PC-9 (cell line): ENCODE measurements around the gene OSMR. TPM values are rescaled to one million over a fixed set of nuclear protein-coding genes. Genes with fewer than 3 reads are reported as not detected.

Experiments
- BruUV-seq: library from RNA; stranded (reverse); fragments of 400-500 nt; replicated peaks from 2 replicates; lab custom pipeline; 2021; lab: Mats Ljungman, UMichigan
- CTCF ChIA-PET: fragments of 300-600 bp; sonication (Branson Sonifier 250); formaldehyde crosslinking; loops from one replicate; lab custom pipeline; 2022; ENCODE audit warnings: antibody characterized with exemption; lab: Charles Lee
- POLR2A ChIA-PET: fragments of 300-600 bp; sonication (Branson Sonifier 250); formaldehyde crosslinking; loops from one replicate; lab custom pipeline; 2022; ENCODE audit warnings: antibody characterized with exemption; ENCODE audit not compliant: unreplicated experiment; lab: Charles Lee
- DNase-seq, 2 experiments: peaks; one replicate each; pipeline versions ENCODE4 v3.0.0 to v3.0.0-alpha.2; 2015 to 2022; ENCODE audit warnings: mixed read lengths in 1 of 2
- H2AFZ ChIP-seq: fragments of 200-600 bp; sonication (generic); 2 replicates; pipeline ENCODE4 v1.8.1; 2017; ENCODE audit warnings: antibody characterized with exemption
- H3F3A ChIP-seq: fragments of 200-600 bp; sonication (generic); 2 replicates; pipeline ENCODE4 v1.8.1; 2017; ENCODE audit warnings: antibody characterized with exemption, mild to moderate bottlenecking, low read depth; ENCODE audit not compliant: insufficient read depth
- H3K27ac ChIP-seq: fragments of 200-600 bp; sonication (generic); 2 replicates; pipeline ENCODE4 v1.6.1; 2016; ENCODE audit warnings: mixed run types
- H3K27me3 ChIP-seq: fragments of 200-600 bp; sonication (generic); 2 replicates; pipeline ENCODE4 v1.6.1; 2016; ENCODE audit warnings: low read depth, mixed run types; ENCODE audit not compliant: insufficient read depth
- H3K36me3 ChIP-seq: fragments of 200-600 bp; sonication (generic); 2 replicates; pipeline ENCODE4 v1.6.1; 2016; ENCODE audit warnings: low read depth, mixed run types
- H3K4me1 ChIP-seq: fragments of 200-600 bp; sonication (generic); replicated peaks from 2 replicates; pipeline ENCODE4 v1.6.1; 2016; ENCODE audit warnings: mixed run types; ENCODE audit not compliant: insufficient read depth
- H3K4me2 ChIP-seq: fragments of 200-600 bp; sonication (generic); 2 replicates; pipeline ENCODE4 v1.6.1; 2017; ENCODE audit warnings: mixed run types
- H3K4me3 ChIP-seq: fragments of 200-600 bp; sonication (generic); 2 replicates; pipeline ENCODE4 v1.6.1; 2016; ENCODE audit warnings: mixed run types
- H3K79me2 ChIP-seq: fragments of 200-600 bp; sonication (generic); 2 replicates; pipeline ENCODE4 v1.6.1; 2017; ENCODE audit warnings: low read depth, mixed run types
- H3K9me2 ChIP-seq: fragments of 200-600 bp; sonication (generic); 2 replicates; pipeline ENCODE4 v1.8.1; 2017; ENCODE audit warnings: mild to moderate bottlenecking; ENCODE audit not compliant: insufficient read depth
- H3K9me3 ChIP-seq: fragments of 200-600 bp; sonication (generic); 2 replicates; pipeline ENCODE4 v1.8.1; 2016; ENCODE audit warnings: low read depth; ENCODE audit not compliant: insufficient read depth
- H4K20me1 ChIP-seq: fragments of 200-600 bp; sonication (generic); 2 replicates; pipeline ENCODE4 v1.8.1; 2017; ENCODE audit not compliant: insufficient read depth
- CTCF ChIP-seq: fragments of 200-600 bp; sonication (generic); conservative IDR thresholded peaks from 2 replicates; pipeline ENCODE4 v1.6.1; 2017; ENCODE audit warnings: mixed run types, antibody characterized with exemption, mild to moderate bottlenecking, moderate library complexity
- EZH2 ChIP-seq: fragments of 200-600 bp; sonication (generic); IDR thresholded peaks from 2 replicates; pipeline ENCODE4 v1.8.0; 2017; ENCODE audit warnings: antibody characterized with exemption, low read depth
- intact Hi-C: fragments of 100-400 bp; cut with micrococcal nuclease; formaldehyde crosslinking; loops from one replicate; pipeline ENCODE4 v1.10.0; 2022; ENCODE audit not compliant: unreplicated experiment
- total RNA-seq: library from RNA; stranded (reverse); gene quantifications from 2 replicates; pipeline ENCODE4 v1.2.3, GENCODE V29; 2021

The OSMR gene
- total RNA-seq, 1 experiment from 2014 or later, result 65.4 TPM

DNA sequence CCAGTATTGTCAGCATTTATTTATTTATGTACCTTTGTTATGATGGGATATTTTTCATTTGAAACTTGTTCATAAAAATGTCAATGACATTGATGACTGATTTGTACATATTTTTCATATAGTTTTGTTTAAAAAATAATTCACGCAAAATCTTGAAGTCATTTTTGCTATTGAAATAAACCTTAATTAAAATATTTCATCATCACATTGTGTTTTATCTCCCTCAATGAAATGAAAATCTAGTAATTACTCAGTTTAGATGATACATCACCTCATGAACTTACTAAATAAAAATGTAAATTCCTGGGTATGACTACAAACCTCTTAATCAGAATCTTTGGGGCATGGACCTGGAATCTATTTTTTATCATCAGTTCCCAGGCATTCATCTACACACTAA is 89.6 kb downstream of the OSMR start:
- Histone ChIP-seq H3K4me3 (no peak overlapping the region), H2AFZ (no peak overlapping the region), H3K4me1 (no peaks in the 10 kb centered on the region), H3K9me2 (no peaks in the 10 kb centered on the region), H3K27me3 (no peaks in the 10 kb centered on the region), H3K9me3 (no peaks in the 10 kb centered on the region), H3K27ac (no peak overlapping the region), H3F3A (peaks cover 10% of the 10 kb centered on the region; the same call in 1 of the 2 replicates), H3K36me3 (peaks cover 36% of the 10 kb centered on the region), H4K20me1 (no peaks in the 10 kb centered on the region), H3K4me2 (no peak overlapping the region), H3K79me2 (no peaks in the 10 kb centered on the region)
- DNase-seq, result no peak
- intact Hi-C loops, result no loop called here
- POLR2A ChIA-PET, result no interaction called here
- CTCF ChIA-PET, result no interaction called here
- TF ChIP-seq EZH2, result no peak
- TF ChIP-seq CTCF, result no peak
- no TSS peak for BruUV-seq

DNA sequence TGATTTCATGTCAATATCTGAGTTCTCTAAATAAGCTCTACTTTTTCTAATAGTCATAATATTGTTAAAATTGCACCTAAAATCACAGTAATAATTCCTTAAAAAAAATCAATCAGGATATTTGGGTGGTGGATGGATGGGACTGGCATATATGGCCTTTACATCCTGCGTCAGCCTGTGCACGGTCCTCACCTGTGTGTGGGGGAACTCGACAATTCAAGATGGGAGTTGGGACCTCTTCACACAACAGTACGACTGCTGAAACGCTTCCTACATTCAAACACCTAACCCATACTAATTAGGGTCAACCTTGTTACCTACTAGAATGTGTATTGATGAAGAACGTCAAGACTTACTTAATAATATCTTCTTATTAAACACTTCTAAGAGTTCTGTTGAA is 90.5 kb downstream of the OSMR start:
- Histone ChIP-seq H3K9me2 (no peaks in the 10 kb centered on the region), H3K4me2 (no peak overlapping the region), H2AFZ (no peak overlapping the region), H3K36me3 (peaks cover 41% of the 10 kb centered on the region), H3K79me2 (no peaks in the 10 kb centered on the region), H3K9me3 (no peaks in the 10 kb centered on the region), H3F3A (peaks cover 9% of the 10 kb centered on the region; the same call in 1 of the 2 replicates), H3K27ac (no peak overlapping the region), H3K27me3 (no peaks in the 10 kb centered on the region), H4K20me1 (no peaks in the 10 kb centered on the region), H3K4me1 (no peaks in the 10 kb centered on the region), H3K4me3 (no peak overlapping the region)
- no peak for DNase-seq
- no peak for TF ChIP-seq EZH2
- TF ChIP-seq CTCF, result no peak
- POLR2A ChIA-PET, result no interaction called here
- BruUV-seq, result no TSS peak
- CTCF ChIA-PET, result no interaction called here
- intact Hi-C loops, result no loop called here

DNA sequence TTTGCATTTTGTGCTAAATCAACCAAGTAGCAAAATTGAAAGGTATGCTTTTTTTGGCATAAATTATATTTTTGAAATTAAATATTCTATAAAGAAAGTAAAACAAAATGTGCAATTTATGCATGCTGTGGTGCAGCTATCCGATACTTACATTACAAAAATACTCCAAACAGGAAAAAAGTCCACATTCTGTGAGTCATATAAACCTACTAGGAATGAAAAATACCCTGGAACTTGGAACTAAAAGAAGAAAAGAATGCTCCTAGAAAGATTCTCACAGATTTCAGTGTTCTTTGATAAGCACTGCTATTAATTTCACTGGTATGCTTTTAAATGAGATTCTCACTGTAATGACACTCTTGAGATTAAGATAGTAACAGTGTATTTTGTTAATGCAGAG is 92.6 kb downstream of the OSMR start:
- CTCF ChIA-PET, result no interaction called here
- BruUV-seq, result no TSS peak
- Histone ChIP-seq H3K36me3 (peaks cover 51% of the 10 kb centered on the region), H3K9me3 (no peaks in the 10 kb centered on the region), H3K27ac (0 out of 2 replicates have a peak overlapping the region, but pooled peaks have one; percentile 0), H3K79me2 (no peaks in the 10 kb centered on the region), H4K20me1 (no peaks in the 10 kb centered on the region), H3K27me3 (no peaks in the 10 kb centered on the region), H3F3A (peaks cover 5% of the 10 kb centered on the region; the same call in 1 of the 2 replicates), H2AFZ (no peak overlapping the region), H3K4me3 (no peak overlapping the region), H3K4me1 (no peaks in the 10 kb centered on the region), H3K9me2 (no peaks in the 10 kb centered on the region), H3K4me2 (no peak overlapping the region)
- TF ChIP-seq EZH2 (no peak), CTCF (no peak)
- POLR2A ChIA-PET, result no interaction called here
- DNase-seq, result no peak
- intact Hi-C loops, result no loop called here
